ENCODE data around the gene CYP24A1. TPM values are rescaled to one million over a fixed set of nuclear protein-coding genes. Genes with fewer than 3 reads are reported as not detected.
A peak's percentile ranks its signal among the peaks of the same experiment; 100 is the strongest.

CYP24A1 gene
- total RNA-seq, 1 donor from 2014 or later = not detected

DNA sequence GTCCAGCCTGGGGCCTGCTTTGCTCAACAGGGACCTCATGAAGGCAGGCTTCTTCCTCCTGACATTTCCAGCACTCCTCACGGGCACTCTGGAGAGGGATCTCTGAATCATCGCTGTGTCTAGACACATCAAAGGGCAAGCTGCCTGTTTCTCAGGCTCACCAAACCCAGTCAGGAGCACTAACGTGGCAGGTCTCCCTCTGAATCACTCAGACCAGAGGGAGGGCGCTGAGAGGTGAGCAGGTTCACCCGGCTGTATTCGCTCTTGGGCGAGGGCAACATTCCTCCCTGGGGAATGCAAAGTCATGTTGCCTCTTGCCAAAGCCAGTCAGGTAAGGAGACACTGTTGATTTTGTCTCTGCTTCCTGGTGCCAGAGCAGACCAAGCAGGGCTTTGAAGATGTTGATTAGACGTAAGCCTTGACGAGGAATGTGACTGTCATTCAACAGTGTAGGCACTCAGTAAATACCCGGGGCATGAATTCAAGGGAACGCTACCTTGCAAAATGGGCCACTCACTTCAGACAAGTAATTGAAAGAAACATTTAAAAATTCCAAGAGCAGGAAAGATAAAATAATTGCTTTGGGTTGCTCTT, 50.1 kb downstream of the CYP24A1 start:
- no peaks in the 10 kb centered on the region for H3K9me3 Mint-ChIP-seq
- no peak overlapping the region for H3K4me2 ChIP-seq

DNA sequence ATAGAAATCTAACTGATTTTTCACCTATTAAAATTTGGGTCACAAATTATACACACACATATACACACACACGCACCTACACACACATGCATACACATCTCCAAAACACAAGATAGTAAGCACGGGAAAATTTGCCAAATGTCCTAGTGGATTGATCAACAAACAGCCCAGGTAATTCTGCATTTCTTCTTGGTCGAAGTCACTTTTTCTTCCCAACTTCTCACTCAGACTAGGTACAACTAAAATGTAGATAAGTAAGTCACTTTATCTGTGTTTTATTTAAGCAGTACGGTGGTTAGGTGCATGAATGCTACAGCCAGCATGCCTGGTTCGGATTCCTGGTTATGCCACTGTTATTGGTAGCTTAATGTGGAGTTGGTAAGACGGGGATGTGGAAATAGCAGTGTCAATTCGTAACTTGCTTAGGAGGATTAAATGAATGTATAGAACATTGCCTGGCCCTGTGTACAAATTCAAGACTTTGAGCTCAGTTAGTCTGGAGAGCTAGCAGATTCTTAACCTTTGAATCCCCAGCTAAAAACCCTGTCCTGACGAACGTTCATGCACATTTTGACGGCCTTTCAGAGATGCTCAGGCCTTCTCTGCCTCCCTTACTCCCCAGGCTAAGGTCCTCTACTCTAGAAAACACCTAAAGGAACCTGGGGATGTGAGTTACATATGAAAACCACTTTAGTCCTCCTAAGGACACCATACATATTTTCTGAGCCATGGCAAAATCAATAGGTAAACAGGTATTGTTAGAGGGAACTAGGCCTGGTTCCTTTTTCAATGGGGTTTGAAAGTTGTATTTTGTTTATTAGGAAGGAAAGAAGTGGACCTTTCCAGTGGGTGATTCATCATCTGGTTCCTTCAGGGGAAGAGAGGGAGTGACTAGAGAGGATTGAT, 50.9 kb downstream of the CYP24A1 start:
- no peaks in the 10 kb centered on the region for H3K9me3 Mint-ChIP-seq
- Histone ChIP-seq H3K27me3 (no peaks in the 10 kb centered on the region), H3F3A (ENCODE audit: low read depth) (no peaks in the 10 kb centered on the region), H4K20me1 (ENCODE audit: low read depth) (no peaks in the 10 kb centered on the region), H3K4me3 (no peak overlapping the region), H3K36me3 (no peaks in the 10 kb centered on the region), H3K9ac (no peak overlapping the region), H3K4me1 (no peaks in the 10 kb centered on the region), H3K79me2 (ENCODE audit: low read depth) (no peaks in the 10 kb centered on the region), H3K27ac (no peak overlapping the region), H3K9me3 (ENCODE audit: low read depth) (no peaks in the 10 kb centered on the region), H3K4me2 (no peak overlapping the region), H2AFZ (replicated peaks) (peak overlapping the region; percentile 70)
- H3K27ac Mint-ChIP-seq = no peak overlapping the region
- peaks cover 3% of the 10 kb centered on the region for H3K4me1 Mint-ChIP-seq
- TF ChIP-seq, protein P1, sequence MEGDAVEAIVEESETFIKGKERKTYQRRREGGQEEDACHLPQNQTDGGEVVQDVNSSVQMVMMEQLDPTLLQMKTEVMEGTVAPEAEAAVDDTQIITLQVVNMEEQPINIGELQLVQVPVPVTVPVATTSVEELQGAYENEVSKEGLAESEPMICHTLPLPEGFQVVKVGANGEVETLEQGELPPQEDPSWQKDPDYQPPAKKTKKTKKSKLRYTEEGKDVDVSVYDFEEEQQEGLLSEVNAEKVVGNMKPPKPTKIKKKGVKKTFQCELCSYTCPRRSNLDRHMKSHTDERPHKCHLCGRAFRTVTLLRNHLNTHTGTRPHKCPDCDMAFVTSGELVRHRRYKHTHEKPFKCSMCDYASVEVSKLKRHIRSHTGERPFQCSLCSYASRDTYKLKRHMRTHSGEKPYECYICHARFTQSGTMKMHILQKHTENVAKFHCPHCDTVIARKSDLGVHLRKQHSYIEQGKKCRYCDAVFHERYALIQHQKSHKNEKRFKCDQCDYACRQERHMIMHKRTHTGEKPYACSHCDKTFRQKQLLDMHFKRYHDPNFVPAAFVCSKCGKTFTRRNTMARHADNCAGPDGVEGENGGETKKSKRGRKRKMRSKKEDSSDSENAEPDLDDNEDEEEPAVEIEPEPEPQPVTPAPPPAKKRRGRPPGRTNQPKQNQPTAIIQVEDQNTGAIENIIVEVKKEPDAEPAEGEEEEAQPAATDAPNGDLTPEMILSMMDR (IDR thresholded peaks at IDR 0.05) = no peak
- TF ChIP-seq EZH2phosphoT487 (IDR thresholded peaks at IDR 0.05) = no peak
- TF ChIP-seq EZH2 (IDR thresholded peaks at IDR 0.05) = no peak
- no peak overlapping the region for H3K4me3 Mint-ChIP-seq
- no peak for DNase-seq (ENCODE audit: low spot score)
- H3K27me3 Mint-ChIP-seq (ENCODE audit: insufficient read depth, low read depth) = peaks cover 3% of the 10 kb centered on the region
- H3K36me3 Mint-ChIP-seq = no peaks in the 10 kb centered on the region

More for the DNA sequence above, 50.1 kb downstream of the CYP24A1 start:
- no peak overlapping the region for H3K4me3 Mint-ChIP-seq
- no peak overlapping the region for H3K9ac ChIP-seq
- H2AFZ ChIP-seq (replicated peaks) = peak overlapping the region; percentile 70
- no peaks in the 10 kb centered on the region for H3K27me3 ChIP-seq
- no peaks in the 10 kb centered on the region for H3K79me2 ChIP-seq (ENCODE audit: low read depth)
- H3K9me3 ChIP-seq (ENCODE audit: low read depth) = no peaks in the 10 kb centered on the region
- H3K4me1 ChIP-seq = no peaks in the 10 kb centered on the region
- H3K4me3 ChIP-seq = no peak overlapping the region
- TF ChIP-seq, protein P1 (IDR thresholded peaks at IDR 0.05) = no peak
- TF ChIP-seq EZH2 (IDR thresholded peaks at IDR 0.05) (no peak), EZH2phosphoT487 (IDR thresholded peaks at IDR 0.05) (no peak)
- no peaks in the 10 kb centered on the region for H3F3A ChIP-seq (ENCODE audit: low read depth)
- no peak overlapping the region for H3K27ac ChIP-seq
- H4K20me1 ChIP-seq (ENCODE audit: low read depth) = no peaks in the 10 kb centered on the region
- H3K36me3 Mint-ChIP-seq = no peaks in the 10 kb centered on the region
- H3K27me3 Mint-ChIP-seq (ENCODE audit: insufficient read depth, low read depth) = peaks cover 3% of the 10 kb centered on the region
- H3K27ac Mint-ChIP-seq = no peak overlapping the region
- H3K36me3 ChIP-seq = no peaks in the 10 kb centered on the region
- DNase-seq (ENCODE audit: low spot score) = peak; percentile 5
- H3K4me1 Mint-ChIP-seq = peaks cover 3% of the 10 kb centered on the region

DNA sequence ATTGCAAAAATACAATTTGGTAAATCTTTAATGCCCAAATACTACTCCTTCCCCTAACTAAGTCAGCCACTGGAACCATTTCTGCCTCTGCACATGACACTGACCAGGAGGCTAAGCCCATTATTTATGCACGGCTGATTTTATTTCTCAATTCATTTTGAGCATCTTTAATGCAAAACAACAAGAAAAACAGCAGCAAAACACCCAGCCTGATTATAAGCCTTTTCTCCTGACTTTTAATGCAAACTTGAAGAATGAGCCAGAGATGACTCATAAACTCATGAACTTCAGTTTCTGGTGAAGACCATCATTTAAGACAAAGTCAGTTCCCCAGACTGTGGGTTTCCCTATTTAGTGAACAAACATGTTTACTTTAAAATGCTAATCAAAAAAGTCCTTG, 51.6 kb downstream of the CYP24A1 start:
- Histone ChIP-seq H3K9me3 (ENCODE audit: low read depth) (no peaks in the 10 kb centered on the region), H3F3A (ENCODE audit: low read depth) (no peaks in the 10 kb centered on the region), H3K36me3 (no peaks in the 10 kb centered on the region), H3K4me3 (no peak overlapping the region), H3K9ac (no peak overlapping the region), H3K4me1 (no peaks in the 10 kb centered on the region), H3K79me2 (ENCODE audit: low read depth) (no peaks in the 10 kb centered on the region), H4K20me1 (ENCODE audit: low read depth) (no peaks in the 10 kb centered on the region), H2AFZ (replicated peaks) (no peak overlapping the region), H3K27me3 (no peaks in the 10 kb centered on the region), H3K27ac (no peak overlapping the region), H3K4me2 (no peak overlapping the region)
- Mint-ChIP-seq H3K4me3 (no peak overlapping the region), H3K36me3 (no peaks in the 10 kb centered on the region), H3K9me3 (no peaks in the 10 kb centered on the region), H3K4me1 (peaks cover 3% of the 10 kb centered on the region), H3K27ac (no peak overlapping the region), H3K27me3 (ENCODE audit: insufficient read depth, low read depth) (peaks cover 3% of the 10 kb centered on the region)
- TF ChIP-seq, protein P1 (IDR thresholded peaks at IDR 0.05) = no peak
- TF ChIP-seq EZH2 (IDR thresholded peaks at IDR 0.05) (no peak), EZH2phosphoT487 (IDR thresholded peaks at IDR 0.05) (no peak)
- DNase-seq (ENCODE audit: low spot score) = no peak

Data from neural progenitor cell (in vitro differentiated cells).